Measurements from ENCODE around the gene BBC3. TPM values are rescaled to one million over a fixed set of nuclear protein-coding genes. Genes with fewer than 3 reads are reported as not detected.
A peak's percentile ranks its signal among the peaks of the same experiment; 100 is the strongest.

The BBC3 gene
- total and polyA plus RNA-seq, 4 donors, result 4.1 to 22.0 (median 14.8) TPM

- TF ChIP-seq CTCF (IDR thresholded peaks at IDR 0.05; ENCODE audit: control extremely low read depth, extremely low read depth), result no peak
- ATAC-seq (ENCODE audit: insufficient read depth, low FRiP score), result no peak
- Histone ChIP-seq H3K9ac (ENCODE audit: insufficient read depth in 1 of 2, low read length in 2 of 2) (no peak overlapping the region), H3K4me3 (peak overlapping the region; percentile 81), H3K36me3 (ENCODE audit: control insufficient read depth in 4 of 4, insufficient read depth in 4 of 4, low read length in 4 of 4) (peaks cover 0 to 5% (median 0%) of the 10 kb centered on the region in 4 donors), H3K27me3 (ENCODE audit: control insufficient read depth in 3 of 3, insufficient read depth in 3 of 3, low read length in 2 of 3) (peaks cover 0 to 22% (median 13%) of the 10 kb centered on the region in 3 donors), H3K4me1 (ENCODE audit: control insufficient read depth in 5 of 5, insufficient read depth in 5 of 5, low read length in 5 of 5) (peaks cover 0 to 29% (median 11%) of the 10 kb centered on the region in 5 donors), H3K27ac (ENCODE audit: low read depth in 1 of 2, low read length in 1 of 2) (peak overlapping the region; percentile 99), H3K9me3 (ENCODE audit: control insufficient read depth in 4 of 4, insufficient read depth in 3 of 4, low read length in 3 of 4) (no peaks in the 10 kb centered on the region)
- peak in 1 of 3 donors; percentile 21 for DNase-seq
- 5 to 9% methylated on average over 30 to 50 of the region's 50 CpGs for WGBS, 2 donors
These were observed 2.6 kb downstream of the BBC3 start for GRCh38 chr19:47228168-47228936.

GRCh38 chr19:47227352-47228167 is 3.4 kb downstream of the BBC3 start:
- peak; percentile 75 to 88 (median 87) for DNase-seq
- WGBS, 2 donors, result 1% methylated on average over 26 to 27 of the region's 27 CpGs
- peak overlapping the region; percentile 10 for H3K4me3 ChIP-seq
- no peak for TF ChIP-seq CTCF (IDR thresholded peaks at IDR 0.05; ENCODE audit: control extremely low read depth, extremely low read depth)
- no peak overlapping the region for H3K9ac ChIP-seq (ENCODE audit: insufficient read depth in 1 of 2, low read length in 2 of 2)
- peaks cover 0 to 29% (median 11%) of the 10 kb centered on the region in 5 donors for H3K4me1 ChIP-seq (ENCODE audit: control insufficient read depth in 5 of 5, insufficient read depth in 5 of 5, low read length in 5 of 5)
- ATAC-seq (ENCODE audit: insufficient read depth, low FRiP score), result peak; percentile 19
- peaks cover 0 to 5% (median 0%) of the 10 kb centered on the region in 4 donors for H3K36me3 ChIP-seq (ENCODE audit: control insufficient read depth in 4 of 4, insufficient read depth in 4 of 4, low read length in 4 of 4)
- H3K9me3 ChIP-seq (ENCODE audit: control insufficient read depth in 4 of 4, insufficient read depth in 3 of 4, low read length in 3 of 4), result no peaks in the 10 kb centered on the region
- peak overlapping the region; percentile 99 for H3K27ac ChIP-seq (ENCODE audit: low read depth in 1 of 2, low read length in 1 of 2)
- peaks cover 0 to 19% (median 13%) of the 10 kb centered on the region in 3 donors for H3K27me3 ChIP-seq (ENCODE audit: control insufficient read depth in 3 of 3, insufficient read depth in 3 of 3, low read length in 2 of 3)

- DNase-seq (peak; percentile 45 to 54 (median 48)), ATAC-seq (ENCODE audit: insufficient read depth, low FRiP score) (peak; percentile 44)
- H3K36me3 ChIP-seq (ENCODE audit: control insufficient read depth in 4 of 4, insufficient read depth in 4 of 4, low read length in 4 of 4), result peaks cover 0 to 7% (median 0%) of the 10 kb centered on the region in 4 donors
- H3K27ac ChIP-seq (ENCODE audit: low read depth in 1 of 2, low read length in 1 of 2), result peak overlapping the region; percentile 99
- 2 to 4% methylated on average over 38 to 56 of the region's 56 CpGs for WGBS, 2 donors
- H3K4me3 ChIP-seq, result peak overlapping the region; percentile 54
- peaks cover 0 to 19% (median 13%) of the 10 kb centered on the region in 3 donors for H3K27me3 ChIP-seq (ENCODE audit: control insufficient read depth in 3 of 3, insufficient read depth in 3 of 3, low read length in 2 of 3)
- no peaks in the 10 kb centered on the region for H3K9me3 ChIP-seq (ENCODE audit: control insufficient read depth in 4 of 4, insufficient read depth in 3 of 4, low read length in 3 of 4)
- H3K4me1 ChIP-seq (ENCODE audit: control insufficient read depth in 5 of 5, insufficient read depth in 5 of 5, low read length in 5 of 5), result peaks cover 0 to 29% (median 11%) of the 10 kb centered on the region in 5 donors
- TF ChIP-seq CTCF (IDR thresholded peaks at IDR 0.05; ENCODE audit: control extremely low read depth, extremely low read depth), result no peak
- no peak overlapping the region for H3K9ac ChIP-seq (ENCODE audit: insufficient read depth in 1 of 2, low read length in 2 of 2)
These were observed 4.3 kb downstream of the BBC3 start for GRCh38 chr19:47226426-47227351.

Data from lung (tissue), 12 donors.